MM.1S (cell line): ENCODE results near the gene PSMA4.

Source experiments
- CTCF ChIP-seq: fragments of 300-600 bp; sonication (generic); IDR thresholded peaks from 2 replicates; pipeline ENCODE4 v1.5.1; 2016; ENCODE audit warnings: antibody characterized with exemption, low read length, mixed read lengths
- EZH2 ChIP-seq: fragments of 300-600 bp; sonication (generic); optimal IDR thresholded peaks from 2 replicates; pipeline ENCODE3; 2017; ENCODE audit warnings: low read depth, mild to moderate bottlenecking, antibody characterized with exemption, low read length, mixed read lengths
- EZH2phosphoT487 ChIP-seq: fragments of 300-600 bp; sonication (generic); IDR thresholded peaks from 2 replicates; pipeline ENCODE4 v1.6.1; 2018; ENCODE audit warnings: antibody characterized with exemption, low read length

- TF ChIP-seq CTCF (no peak), EZH2 (no peak), EZH2phosphoT487 (no peak)
Measured at GRCh38 chr15:78597583-78597982, 57.3 kb downstream of the PSMA4 start.
